Amniotic stem cell (primary cell): ENCODE measurements around the gene BCL2.

ENCODE experiments used
- DNase-seq: peaks from one replicate; lab custom pipeline; 2025; lab: John Stamatoyannopoulos, UW

BCL2 gene

GRCh38 chr18:63140038-63140450 is 179.5 kb downstream of the BCL2 start:
- DNase-seq = no peak

GRCh38 chr18:63138436-63139340 is 180.9 kb downstream of the BCL2 start:
- no peak for DNase-seq

- no peak for DNase-seq
Observed at GRCh38 chr18:63137999-63138435, 181.6 kb downstream of the BCL2 start.

- DNase-seq = no peak
Observed at GRCh38 chr18:63135101-63135500, 184.5 kb downstream of the BCL2 start.

GRCh38 chr18:63132819-63133200 is 186.8 kb downstream of the BCL2 start:
- no peak for DNase-seq

GRCh38 chr18:63131959-63132818 is 187.4 kb downstream of the BCL2 start:
- no peak for DNase-seq

GRCh38 chr18:63131106-63131958 is 188.2 kb downstream of the BCL2 start:
- peak; percentile 57 for DNase-seq

- DNase-seq = no peak
Observed at GRCh38 chr18:63130176-63130575, 189.4 kb downstream of the BCL2 start.

- DNase-seq = no peak
Observed at GRCh38 chr18:63128237-63128974, 191.2 kb downstream of the BCL2 start.

- no peak for DNase-seq
Observed at GRCh38 chr18:63126134-63127069, 193.2 kb downstream of the BCL2 start.

GRCh38 chr18:63120620-63121019 is 198.9 kb downstream of the BCL2 start:
- DNase-seq = no peak

GRCh38 chr18:63119647-63120046 is 199.9 kb downstream of the BCL2 start:
- no peak for DNase-seq

- no peak for DNase-seq
Observed at GRCh38 chr18:63113899-63114565, 205.5 kb downstream of the BCL2 start.

- DNase-seq = no peak
Observed at GRCh38 chr18:63112706-63113105, 206.9 kb downstream of the BCL2 start.

- no peak for DNase-seq
Observed at GRCh38 chr18:63111671-63112402, 207.7 kb downstream of the BCL2 start.

GRCh38 chr18:63109802-63110201 is 209.8 kb downstream of the BCL2 start:
- no peak for DNase-seq

GRCh38 chr18:63109022-63109421 is 210.5 kb downstream of the BCL2 start:
- DNase-seq = no peak

- no peak for DNase-seq
Observed at GRCh38 chr18:63107931-63108330, 211.6 kb downstream of the BCL2 start.
